Esophagus mucosa (tissue), 1 donor: ENCODE data around the gene GIGYF2. TPM values are rescaled to one million over a fixed set of nuclear protein-coding genes. Genes with fewer than 3 reads are reported as not detected.
"Not testable (repeated sequence)": the region's sequence is repeated elsewhere in the genome, so short reads cannot be mapped to it uniquely, and the experiment has no call there.

ENCODE experiments used
- ATAC-seq: fragments of 200-7000 bp; cut with Tn5 transposase; one replicate; pipeline ENCODE4 v1.9.1; 2020
- total RNA-seq: library from RNA; stranded (reverse); gene quantifications from one replicate; pipeline ENCODE4 v1.2.4, GENCODE V29; 2023
- donor health status: DM: yes; HTN: yes; CAD: no.

Gene GIGYF2
- total RNA-seq = 31.7 TPM

DNA sequence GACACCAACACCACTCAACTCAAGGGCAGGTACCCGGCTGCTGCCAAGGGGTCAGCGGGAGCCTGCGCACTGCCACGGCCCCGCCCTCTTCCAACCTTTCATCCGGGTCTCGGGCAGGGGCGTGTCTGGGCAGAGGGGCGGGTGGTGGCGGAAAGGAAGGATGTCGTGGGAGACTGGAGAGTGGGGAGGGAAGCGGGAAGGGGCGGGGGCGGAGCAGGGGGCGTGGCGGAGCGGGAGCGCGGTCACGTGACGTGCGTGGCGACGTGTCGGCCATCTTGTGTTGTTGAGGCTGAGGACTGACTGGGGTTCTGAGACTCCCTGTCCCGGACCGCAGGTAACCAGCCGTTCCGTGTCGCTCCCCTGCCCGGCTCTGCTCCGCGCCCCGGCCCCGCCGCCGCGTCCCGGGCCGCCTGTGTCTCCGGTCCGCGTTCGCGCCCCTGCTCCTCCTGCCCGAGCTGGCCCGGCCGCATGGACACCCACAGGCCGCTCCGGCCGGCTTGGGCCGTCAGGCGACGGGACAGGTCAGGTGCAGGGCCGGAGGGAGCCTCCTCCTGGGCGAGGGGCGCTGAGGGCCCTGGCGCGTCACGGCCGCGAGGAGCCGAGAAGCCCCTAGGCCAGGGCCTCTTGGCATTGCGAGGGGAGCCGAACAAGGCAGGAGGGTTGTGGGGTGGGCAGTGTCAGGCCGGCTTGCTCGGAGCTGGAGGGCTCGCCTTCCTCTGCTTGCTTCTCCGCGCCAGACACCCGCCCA, at the start of gene GIGYF2:
Gene GIGYF2, plus strand, starts transcription at position 273 of the 748 bp plus-strand sequence. CDS start 37,867 bp downstream, outside the sequence.
- peak; percentile 99 for ATAC-seq

GRCh38 chr2:232649033-232649432, 48.1 kb upstream of the GIGYF2 start:
- no peak for ATAC-seq

DNA sequence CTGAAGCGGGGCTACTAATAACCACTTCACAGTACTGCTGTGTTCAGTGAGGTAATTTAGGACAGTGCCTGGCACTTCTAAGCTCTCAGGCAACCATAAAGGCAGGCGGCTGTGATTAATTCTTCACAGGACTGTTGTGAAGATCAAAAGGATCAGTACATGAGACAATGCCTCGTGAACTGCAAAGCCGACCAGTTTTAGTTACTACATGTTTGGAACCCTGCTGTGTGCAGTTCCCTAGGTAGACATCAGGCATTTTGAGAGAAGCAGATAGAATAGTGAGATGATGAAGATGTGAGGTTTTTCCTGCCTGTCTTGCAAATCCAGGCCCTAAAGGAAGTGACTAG, 44.7 kb upstream of the GIGYF2 start:
- no peak for ATAC-seq

DNA sequence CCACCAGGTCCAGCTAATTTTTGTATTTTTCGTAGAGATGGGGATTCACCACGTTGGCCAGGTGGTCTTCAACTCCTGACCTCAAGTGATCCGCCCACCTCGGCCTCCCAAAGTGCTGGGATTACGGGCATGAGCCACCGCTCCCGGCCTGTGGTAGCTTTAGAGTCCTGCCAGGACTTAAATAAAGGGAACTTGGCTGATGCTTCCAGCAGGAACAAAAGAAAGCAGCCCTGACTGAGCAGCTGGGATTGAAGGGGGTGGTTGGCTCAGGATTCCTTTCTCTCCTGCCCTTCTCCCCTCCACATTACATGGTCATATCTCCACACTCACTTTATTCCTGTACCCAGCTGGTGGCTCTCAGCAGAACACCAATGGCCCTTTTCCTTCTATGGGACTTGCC, 43.7 kb upstream of the GIGYF2 start:
- no peak for ATAC-seq

GRCh38 chr2:232655392-232655791, 41.7 kb upstream of the GIGYF2 start:
- no peak for ATAC-seq

GRCh38 chr2:232658217-232658785, 38.8 kb upstream of the GIGYF2 start:
- no peak for ATAC-seq

GRCh38 chr2:232659359-232659758, 37.8 kb upstream of the GIGYF2 start:
- ATAC-seq = no peak

DNA sequence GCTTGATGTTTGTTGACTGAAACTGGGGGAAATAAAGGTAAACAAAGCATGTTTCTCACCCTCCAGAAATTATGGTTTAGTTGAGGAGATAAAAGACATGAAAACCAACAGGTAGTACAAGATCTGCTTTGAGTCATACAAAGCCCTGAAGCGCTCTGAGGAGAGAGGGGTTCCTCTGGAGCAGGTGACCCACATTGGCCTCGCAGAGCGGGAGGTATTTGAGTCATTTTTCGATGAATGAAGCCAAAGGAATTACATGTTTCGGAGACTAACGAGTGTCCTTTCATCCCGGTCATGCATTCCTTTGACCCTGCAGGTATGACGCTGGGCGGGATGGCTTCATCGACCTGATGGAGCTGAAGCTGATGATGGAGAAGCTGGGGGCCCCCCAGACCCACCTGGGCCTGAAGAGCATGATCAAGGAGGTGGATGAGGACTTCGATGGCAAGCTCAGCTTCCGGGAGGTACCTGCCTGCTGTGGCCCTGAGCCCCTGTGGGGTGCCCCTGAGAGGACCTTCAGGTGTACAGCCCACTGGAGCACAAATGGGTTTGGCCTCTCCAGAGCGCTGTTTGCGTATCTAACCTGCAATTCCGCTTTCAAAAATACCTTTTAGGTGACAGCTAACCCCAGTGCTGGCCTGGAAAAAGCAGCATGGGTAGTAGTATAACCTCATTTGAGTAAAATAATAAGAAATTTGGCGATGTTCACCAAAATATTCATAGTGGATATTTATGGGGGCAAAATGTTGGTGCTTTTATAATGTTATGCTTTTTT, 34.5 kb upstream of the GIGYF2 start:
- ATAC-seq = no peak

DNA sequence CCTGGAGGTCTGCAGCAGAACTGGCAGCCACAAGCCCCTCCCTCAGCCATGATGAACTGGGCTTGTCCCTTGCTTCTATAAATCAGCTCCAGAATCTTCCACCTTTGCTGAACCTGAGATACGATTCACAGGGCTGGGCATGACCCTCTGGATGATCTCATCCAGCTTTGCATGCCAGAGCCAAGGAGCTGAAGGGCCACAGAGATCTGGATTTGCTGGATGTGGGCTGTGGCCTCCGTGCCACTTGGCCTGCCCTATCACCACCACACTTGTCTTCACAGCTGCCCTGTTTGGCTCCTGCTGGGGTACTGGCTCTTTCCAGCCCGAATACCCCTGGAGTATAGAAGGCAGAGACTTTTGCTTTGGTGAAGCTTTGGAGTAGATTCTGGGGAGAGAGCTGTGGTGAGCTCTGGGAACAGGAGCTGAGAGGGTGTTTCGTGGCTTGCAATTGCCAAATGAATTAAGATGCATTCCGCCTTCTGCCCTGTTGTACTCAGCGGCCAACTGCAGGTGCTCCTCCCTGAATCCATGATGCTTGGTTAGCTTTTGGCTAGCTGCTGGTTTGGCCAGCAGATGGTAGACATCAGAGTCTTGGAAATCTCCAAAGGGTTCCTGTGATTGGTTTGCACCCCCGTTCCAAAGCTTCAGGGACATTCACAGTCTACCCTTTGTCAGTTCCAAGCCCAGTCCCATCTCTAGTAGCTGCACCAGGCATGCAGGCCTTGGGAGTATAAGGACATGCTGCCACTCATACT, 30.9 kb upstream of the GIGYF2 start:
- ATAC-seq = no peak

DNA sequence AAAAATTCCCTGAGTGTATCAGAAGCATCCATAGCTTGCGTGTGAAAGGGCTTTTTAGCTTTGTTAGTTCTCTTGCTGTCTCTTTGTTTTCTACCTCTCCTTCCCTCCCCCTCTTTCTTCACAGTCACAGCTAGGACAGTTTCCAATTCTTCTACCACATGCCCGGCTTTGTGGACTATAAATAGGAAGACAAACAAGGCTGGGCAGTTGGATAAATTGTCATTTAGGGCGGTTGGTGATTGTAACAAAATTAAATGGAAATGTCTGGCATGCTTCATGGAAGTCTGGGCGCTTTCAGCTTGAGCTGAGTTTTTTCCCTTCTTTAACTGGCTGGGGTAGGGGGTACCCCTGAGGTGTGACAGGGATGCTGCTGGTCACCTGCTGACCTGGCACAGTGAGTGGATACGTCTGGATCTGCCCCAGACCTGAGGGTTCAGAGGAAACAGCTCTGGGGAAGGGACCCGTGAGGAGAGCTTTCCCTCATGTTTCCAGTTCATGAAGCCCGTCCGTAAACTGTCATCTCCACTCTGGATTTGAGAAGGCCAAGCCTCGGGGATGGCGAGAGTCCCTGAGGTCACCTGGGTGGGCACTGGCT, 29.0 kb upstream of the GIGYF2 start:
- ATAC-seq = no peak

- no peak for ATAC-seq
Measured at GRCh38 chr2:232668805-232669444, 28.2 kb upstream of the GIGYF2 start.

DNA sequence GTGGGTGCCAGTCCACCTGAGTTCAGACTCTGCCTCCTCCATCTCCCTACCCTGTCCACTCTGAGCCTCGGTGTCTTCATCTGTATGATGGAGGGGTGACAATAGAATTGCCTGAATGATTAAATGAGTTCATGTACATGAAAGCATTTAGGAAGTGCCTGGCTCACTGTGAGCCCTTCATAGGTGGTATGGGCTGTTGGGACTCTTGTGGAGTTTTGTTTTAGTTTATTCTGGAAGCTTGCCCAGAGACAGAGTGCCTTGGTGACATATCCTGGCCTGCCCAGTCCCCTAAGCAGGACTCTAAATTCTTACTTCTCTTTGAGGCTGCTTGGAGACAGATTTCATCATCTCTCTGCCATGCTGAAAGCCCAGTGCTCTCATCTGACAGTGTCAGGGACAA, 24.5 kb upstream of the GIGYF2 start:
- ATAC-seq = no peak

- ATAC-seq = no peak
Measured at GRCh38 chr2:232674491-232674890, 22.6 kb upstream of the GIGYF2 start.

- ATAC-seq = no peak
Measured at GRCh38 chr2:232675381-232675780, 21.8 kb upstream of the GIGYF2 start.

GRCh38 chr2:232680006-232680405, 17.1 kb upstream of the GIGYF2 start:
- ATAC-seq = no peak

- ATAC-seq = no peak
Measured at GRCh38 chr2:232681527-232681926, 15.6 kb upstream of the GIGYF2 start.

- no peak for ATAC-seq
Measured at GRCh38 chr2:232683368-232683767, 13.8 kb upstream of the GIGYF2 start.

- not testable (repeated sequence) for ATAC-seq
Measured at GRCh38 chr2:232685391-232685790, 11.7 kb upstream of the GIGYF2 start.

- ATAC-seq = no peak
Measured at GRCh38 chr2:232687382-232688160, 9.6 kb upstream of the GIGYF2 start.

DNA sequence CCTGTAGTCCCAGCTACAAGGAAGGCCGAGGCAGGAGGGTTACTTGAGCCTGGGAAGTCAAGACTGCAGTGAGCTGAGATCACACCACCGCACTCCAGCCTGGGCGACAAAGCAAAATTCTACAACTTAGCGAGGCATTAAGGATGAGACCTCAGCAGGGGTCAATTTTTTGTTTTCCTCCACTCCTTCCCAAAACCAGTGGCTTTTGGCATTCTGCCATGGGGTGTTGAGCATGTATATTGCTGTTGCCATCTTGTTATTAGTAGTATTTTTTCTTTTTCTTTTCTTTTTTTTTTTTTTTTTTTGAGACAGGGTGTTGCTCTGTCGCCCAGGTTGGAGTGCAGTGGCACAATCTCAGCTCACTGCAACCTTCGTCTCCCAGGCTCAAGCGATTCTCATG, 8.9 kb upstream of the GIGYF2 start:
- no peak for ATAC-seq
